Measurements from ENCODE around the gene CCDC60.

GRCh38 chr12:119556854-119557253 is 222.3 kb downstream of the CCDC60 start:
- TF ChIP-seq, protein P1, sequence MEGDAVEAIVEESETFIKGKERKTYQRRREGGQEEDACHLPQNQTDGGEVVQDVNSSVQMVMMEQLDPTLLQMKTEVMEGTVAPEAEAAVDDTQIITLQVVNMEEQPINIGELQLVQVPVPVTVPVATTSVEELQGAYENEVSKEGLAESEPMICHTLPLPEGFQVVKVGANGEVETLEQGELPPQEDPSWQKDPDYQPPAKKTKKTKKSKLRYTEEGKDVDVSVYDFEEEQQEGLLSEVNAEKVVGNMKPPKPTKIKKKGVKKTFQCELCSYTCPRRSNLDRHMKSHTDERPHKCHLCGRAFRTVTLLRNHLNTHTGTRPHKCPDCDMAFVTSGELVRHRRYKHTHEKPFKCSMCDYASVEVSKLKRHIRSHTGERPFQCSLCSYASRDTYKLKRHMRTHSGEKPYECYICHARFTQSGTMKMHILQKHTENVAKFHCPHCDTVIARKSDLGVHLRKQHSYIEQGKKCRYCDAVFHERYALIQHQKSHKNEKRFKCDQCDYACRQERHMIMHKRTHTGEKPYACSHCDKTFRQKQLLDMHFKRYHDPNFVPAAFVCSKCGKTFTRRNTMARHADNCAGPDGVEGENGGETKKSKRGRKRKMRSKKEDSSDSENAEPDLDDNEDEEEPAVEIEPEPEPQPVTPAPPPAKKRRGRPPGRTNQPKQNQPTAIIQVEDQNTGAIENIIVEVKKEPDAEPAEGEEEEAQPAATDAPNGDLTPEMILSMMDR (IDR thresholded peaks at IDR 0.05 in 4 of 5, conservative IDR thresholded peaks at IDR 0.05 in 1 of 5), result no peak
- TF ChIP-seq POLR2A (IDR thresholded peaks at IDR 0.05), result no peak

Measured in gastrocnemius medialis (tissue), 4 donors.